HepG2 (cell line): ENCODE results near the gene SLC38A1. TPM values are rescaled to one million over a fixed set of nuclear protein-coding genes. Genes with fewer than 3 reads are reported as not detected.

Experiments
- ATAC-seq: fragments of 200-7000 bp; cut with Tn5 transposase; 3 replicates; pipeline ENCODE4 v1.9.1; 2020; ENCODE audit warnings: mild to moderate bottlenecking, moderate library complexity
- BruUV-seq: library from RNA; stranded (reverse); fragments of 400-500 nt; replicated peaks from 2 replicates; lab custom pipeline; 2021; lab: Mats Ljungman, UMichigan
- CTCF ChIA-PET: fragments of 300-600 bp; formaldehyde crosslinking; extraction: SDS; loops from one replicate; lab custom pipeline; 2021; ENCODE audit warnings: low total read pairs, inconsistent platforms, low intra/inter-chr PET ratio; lab: Yijun Ruan, JAX
- POLR2A ChIA-PET: fragments of 350-600 bp; sonication (Branson Sonifier 250); formaldehyde crosslinking; loops from one replicate; lab custom pipeline; 2020; ENCODE audit warnings: antibody characterized with exemption, inconsistent platforms; lab: Yijun Ruan, JAX
- DNase-seq: peaks from one replicate; pipeline ENCODE4 v3.0.0-alpha.2; 2015; ENCODE audit warnings: low spot score
- FAIRE-seq: peaks from 3 replicates; lab custom pipeline; 2011; peaks lifted over from hg19 to GRCh38; lab: Jason Lieb, UNC
- H2AFZ ChIP-seq: one replicate; pipeline ENCODE4 v1.6.1; 2011; ENCODE audit warnings: low read length, inconsistent platforms
- H3K27ac ChIP-seq: fragments of 300-600 bp; 3 replicates; pipeline ENCODE4 v1.8.0; 2011; ENCODE audit warnings: mixed run types, mild to moderate bottlenecking, mixed read lengths, low read length, inconsistent platforms; ENCODE audit not compliant: insufficient read depth; ENCODE audit errors: extremely low read length
- H3K27me3 ChIP-seq, 2 experiments: fragments of 200-600 bp in 1 of 2; 2 replicates in 1 of 2; 3 replicates in 1 of 2; pipeline versions ENCODE4 v1.6.0 to v1.8.0; 2011; ENCODE audit warnings: low read length in 2 of 2, mild to moderate bottlenecking in 2 of 2, moderate library complexity in 2 of 2, inconsistent platforms in 1 of 2; ENCODE audit not compliant: insufficient read depth in 2 of 2, control insufficient read depth in 1 of 2
- H3K36me3 ChIP-seq, 2 experiments: fragments of 200-600 bp in 1 of 2; replicated peaks in 1 of 2; 2 replicates in 1 of 2; 3 replicates in 1 of 2; pipeline versions ENCODE4 v1.5.1 to v1.8.0; 2011; ENCODE audit warnings: low read length in 2 of 2, inconsistent platforms in 1 of 2; ENCODE audit not compliant: insufficient read depth in 2 of 2, control insufficient read depth in 1 of 2
- H3K4me1 ChIP-seq: 2 replicates; pipeline ENCODE4 v1.5.1; 2012; ENCODE audit warnings: low read length, inconsistent platforms; ENCODE audit not compliant: insufficient read depth
- H3K4me2 ChIP-seq: 2 replicates; pipeline ENCODE4 v1.6.0; 2011; ENCODE audit warnings: low read depth, low read length, inconsistent platforms
- H3K4me3 ChIP-seq, 3 experiments: fragments of 200-600 bp in 1 of 3; sonication (generic), shearing (Covaris generic) in 1 of 3; replicated peaks in 1 of 3; 2 replicates each; pipeline ENCODE4 v1.5.1; 2011 to 2016; ENCODE audit warnings: low read length in 3 of 3, inconsistent platforms in 2 of 3, low read depth in 2 of 3, mild to moderate bottlenecking in 2 of 3, control low read depth in 1 of 3, mixed read lengths in 1 of 3; ENCODE audit not compliant: insufficient read depth in 1 of 3
- H3K79me2 ChIP-seq: one replicate; pipeline ENCODE4 v1.6.1; 2011; ENCODE audit warnings: low read length, inconsistent platforms; ENCODE audit not compliant: insufficient read depth
- H3K9ac ChIP-seq: 2 replicates; pipeline ENCODE4 v1.6.0; 2011; ENCODE audit warnings: mild to moderate bottlenecking, low read depth, low read length, inconsistent platforms; ENCODE audit not compliant: insufficient read depth
- H3K9me3 ChIP-seq: 2 replicates; pipeline ENCODE4 v1.5.1; 2012; ENCODE audit warnings: mild to moderate bottlenecking, low read length
- H4K20me1 ChIP-seq: 2 replicates; pipeline ENCODE4 v1.6.0; 2011; ENCODE audit warnings: inconsistent platforms, mild to moderate bottlenecking, low read length, moderate library complexity; ENCODE audit not compliant: insufficient read depth
- ASH2L ChIP-seq: fragments of 300-600, 200-600 bp; sonication (generic); IDR thresholded peaks from 2 replicates; pipeline ENCODE4 v1.7.0; 2017; ENCODE audit warnings: low read depth, mild to moderate bottlenecking, moderate library complexity, mixed read lengths, low read length; ENCODE audit not compliant: insufficient read length
- ATRX ChIP-seq: sonication (generic); formaldehyde crosslinking; IDR thresholded peaks from 2 replicates; pipeline ENCODE4 v1.4.0; 2020; ENCODE audit warnings: missing genetic modification reagents, borderline replicate concordance
- CENPT ChIP-seq: sonication (generic); formaldehyde crosslinking; IDR thresholded peaks from 2 replicates; pipeline ENCODE4 v1.8.0; 2022; ENCODE audit warnings: low read depth, mild to moderate bottlenecking, moderate library complexity, missing genetic modification reagents
- KDM2A ChIP-seq: sonication (generic); formaldehyde crosslinking; IDR thresholded peaks from 2 replicates; pipeline ENCODE4 v1.4.0; 2020; ENCODE audit warnings: low read depth, missing genetic modification reagents, borderline replicate concordance
- POLR2G ChIP-seq: fragments of 200-400 bp; formaldehyde crosslinking; IDR thresholded peaks from 2 replicates; pipeline ENCODE4 v1.6.1; 2018; ENCODE audit warnings: mild to moderate bottlenecking, low read depth, low read length, moderate library complexity
- SIN3B ChIP-seq: fragments of 150-350 bp; IDR thresholded peaks from 2 replicates; pipeline ENCODE4 v1.6.1; 2014; ENCODE audit warnings: low read length
- TEAD3 ChIP-seq: optimal IDR thresholded peaks from 2 replicates; pipeline ENCODE3; 2016; ENCODE audit warnings: borderline replicate concordance
- TFDP1 ChIP-seq: IDR thresholded peaks from 2 replicates; pipeline ENCODE4 v1.6.1; 2016; ENCODE audit warnings: missing compliant biosample characterization, missing genetic modification reagents, borderline replicate concordance
- XRCC5 ChIP-seq: fragments of 200-400 bp; formaldehyde crosslinking; optimal IDR thresholded peaks from 2 replicates; pipeline ENCODE3; 2017; ENCODE audit warnings: mild to moderate bottlenecking, low read length
- ZFP62 ChIP-seq: sonication (generic); formaldehyde crosslinking; IDR thresholded peaks from 2 replicates; pipeline ENCODE4 v1.4.0; 2020; ENCODE audit warnings: missing genetic modification reagents
- ZNF343 ChIP-seq: sonication (generic); formaldehyde crosslinking; IDR thresholded peaks from 2 replicates; pipeline ENCODE4 v1.4.0; 2020; ENCODE audit warnings: mild to moderate bottlenecking, missing genetic modification reagents
- ZNF687 ChIP-seq: sonication (generic); formaldehyde crosslinking; IDR thresholded peaks from 2 replicates; pipeline ENCODE4 v1.5.1; 2020; ENCODE audit warnings: mild to moderate bottlenecking, missing genetic modification reagents, moderate library complexity
- ZNF790 ChIP-seq: sonication (generic); formaldehyde crosslinking; IDR thresholded peaks from 2 replicates; pipeline ENCODE4 v1.8.0; 2022; ENCODE audit warnings: missing genetic modification reagents, mild to moderate bottlenecking, borderline replicate concordance
- WGBS: methylation state at CpG from one replicate; pipeline ENCODE4 v1.1.6; 2017; ENCODE audit warnings: low lambda C conversion rate; 5-methylcytosine and 5-hydroxymethylcytosine counted together
- in situ Hi-C: cut with HindIII; loops from 2 replicates; pipeline ENCODE4 v1.10.0; 2017; ENCODE audit warnings: low pct_unique_long_range_greater_than_20kb; ENCODE audit not compliant: extremely low pct_ligation_motif_present
- intact Hi-C: fragments of 100-400 bp; cut with micrococcal nuclease; formaldehyde crosslinking; loops from one replicate; pipeline ENCODE4 v1.10.0; 2022; ENCODE audit not compliant: unreplicated experiment
- polyA plus RNA-seq, 8 experiments: library from polyadenylated mRNA; depleted of rRNA in 3 of 8; stranded (reverse) in 7 of 8; unstranded in 1 of 8; fragments of >200 nt; fragmentation: Illumina TruSeq in 4 of 8; extraction: Trizol in 4 of 8; gene quantifications; 2 replicates each; pipeline versions ENCODE4 v1.2.1 to v1.2.3, GENCODE V29; 2011 to 2016; ENCODE audit warnings: low read depth in 4 of 8, missing spikeins in 1 of 8, mixed read lengths in 1 of 8; ENCODE audit not compliant: insufficient read depth in 1 of 8
- total RNA-seq, 5 experiments: library from RNA; depleted of rRNA; stranded (reverse); fragments of >200 nt; fragmentation: Illumina TruSeq; extraction: Trizol; gene quantifications; 2 replicates each; pipeline ENCODE4 v1.2.3, GENCODE V29; 2016; ENCODE audit warnings: low read depth in 1 of 5
- TF ChIP-seq, protein P1 (sequence below): sonication (generic); formaldehyde crosslinking; IDR thresholded peaks from 2 replicates; pipeline ENCODE4 v1.4.0; 2020; ENCODE audit warnings: missing genetic modification reagents

The SLC38A1 gene
- total and polyA plus RNA-seq, 2 of the 13 experiments (the other 11 are each of a cell fraction or from before 2014, with no cell fraction given), result 47.0 to 50.6 TPM

DNA sequence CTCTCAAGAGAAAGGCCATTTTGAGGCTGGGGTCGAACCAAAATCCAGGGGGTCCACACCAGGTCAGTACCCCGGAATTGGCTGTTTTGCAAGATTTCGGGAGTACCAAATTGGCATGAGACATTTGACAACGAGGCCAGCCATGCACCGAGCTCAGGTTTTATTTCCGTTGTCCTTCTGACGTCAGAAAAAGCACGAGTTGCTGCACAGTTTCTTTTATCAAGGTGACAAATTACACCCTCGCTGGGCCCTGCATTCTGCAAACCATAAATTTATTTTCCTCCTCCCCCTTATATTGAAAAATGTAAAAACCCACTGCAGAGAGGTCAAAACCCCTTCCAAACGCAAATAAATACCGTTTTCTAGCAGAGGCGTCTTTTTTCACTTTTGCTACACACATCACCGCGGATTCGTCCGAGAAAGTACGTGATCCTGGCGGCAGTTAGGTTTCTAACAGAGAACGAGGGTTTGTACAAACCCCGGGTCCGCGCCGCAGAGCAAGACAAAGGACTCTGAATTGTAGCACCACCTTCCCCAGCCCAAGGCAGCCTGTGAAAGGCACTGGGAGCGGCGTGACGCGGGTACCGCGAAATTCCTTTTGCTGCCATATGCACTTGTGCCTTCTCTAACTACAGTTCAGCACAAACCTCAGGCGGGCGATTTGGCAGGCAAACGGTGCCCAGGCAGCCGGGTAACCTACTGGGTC lies 1.8 kb downstream of the SLC38A1 start:
- Histone ChIP-seq H4K20me1 (peaks cover 34% of the 10 kb centered on the region), H3K9me3 (no peaks in the 10 kb centered on the region), H3K27ac (peak overlapping the region; percentile 67), H3K79me2 (peaks cover 67% of the 10 kb centered on the region), H2AFZ (no peak overlapping the region), H3K36me3 (no peaks in the 10 kb centered on the region), H3K4me2 (peak overlapping the region; percentile 94), H3K4me1 (peaks cover 71% of the 10 kb centered on the region), H3K4me3 (peak overlapping the region; percentile 85 to 91 (median 90)), H3K9ac (peak overlapping the region; percentile 85), H3K27me3 (no peaks in the 10 kb centered on the region; a peak in 1 of 5 replicates)
- in situ Hi-C loops, result no loop called here
- ChIA-PET POLR2A (interaction anchor here (0.7 kb wide), 1 partner anchor 87 kb away, joined by 3 read pairs; no protein-coding TSS in a partner anchor), CTCF (no interaction called here)
- peak; percentile 60 for ATAC-seq
- intact Hi-C loops, result loop anchor here (10.0 kb wide), 1 partner anchor 272 kb away; the partner anchor contains the start of gene SCAF11
- BruUV-seq, result no TSS peak
- WGBS, result 2% methylated on average over 26 of the region's 33 CpGs
- DNase-seq, result peak; percentile 56
- no peak for FAIRE-seq
- TF ChIP-seq ASH2L, result peak; percentile 17
- TF ChIP-seq ZFP62 (CRISPR knock-in tag), result no peak
- TF ChIP-seq SIN3B, result peak; percentile 75
- TF ChIP-seq ZNF687 (CRISPR knock-in tag), result peak; percentile 61
- TF ChIP-seq ZNF343 (CRISPR knock-in tag), result 0 out of 2 replicates have a peak, but pooled peaks have one; percentile 32
- TF ChIP-seq POLR2G, result peak; percentile 59; the same call in 1 of the 2 replicates
- peak; percentile 31; the same call in 1 of the 2 replicates for TF ChIP-seq KDM2A (CRISPR knock-in tag)
- no peak for TF ChIP-seq ATRX (CRISPR knock-in tag)
- 0 out of 2 replicates have a peak, but pooled peaks have one; percentile 24 for TF ChIP-seq ZNF790 (CRISPR knock-in tag)
- TF ChIP-seq, protein P1, sequence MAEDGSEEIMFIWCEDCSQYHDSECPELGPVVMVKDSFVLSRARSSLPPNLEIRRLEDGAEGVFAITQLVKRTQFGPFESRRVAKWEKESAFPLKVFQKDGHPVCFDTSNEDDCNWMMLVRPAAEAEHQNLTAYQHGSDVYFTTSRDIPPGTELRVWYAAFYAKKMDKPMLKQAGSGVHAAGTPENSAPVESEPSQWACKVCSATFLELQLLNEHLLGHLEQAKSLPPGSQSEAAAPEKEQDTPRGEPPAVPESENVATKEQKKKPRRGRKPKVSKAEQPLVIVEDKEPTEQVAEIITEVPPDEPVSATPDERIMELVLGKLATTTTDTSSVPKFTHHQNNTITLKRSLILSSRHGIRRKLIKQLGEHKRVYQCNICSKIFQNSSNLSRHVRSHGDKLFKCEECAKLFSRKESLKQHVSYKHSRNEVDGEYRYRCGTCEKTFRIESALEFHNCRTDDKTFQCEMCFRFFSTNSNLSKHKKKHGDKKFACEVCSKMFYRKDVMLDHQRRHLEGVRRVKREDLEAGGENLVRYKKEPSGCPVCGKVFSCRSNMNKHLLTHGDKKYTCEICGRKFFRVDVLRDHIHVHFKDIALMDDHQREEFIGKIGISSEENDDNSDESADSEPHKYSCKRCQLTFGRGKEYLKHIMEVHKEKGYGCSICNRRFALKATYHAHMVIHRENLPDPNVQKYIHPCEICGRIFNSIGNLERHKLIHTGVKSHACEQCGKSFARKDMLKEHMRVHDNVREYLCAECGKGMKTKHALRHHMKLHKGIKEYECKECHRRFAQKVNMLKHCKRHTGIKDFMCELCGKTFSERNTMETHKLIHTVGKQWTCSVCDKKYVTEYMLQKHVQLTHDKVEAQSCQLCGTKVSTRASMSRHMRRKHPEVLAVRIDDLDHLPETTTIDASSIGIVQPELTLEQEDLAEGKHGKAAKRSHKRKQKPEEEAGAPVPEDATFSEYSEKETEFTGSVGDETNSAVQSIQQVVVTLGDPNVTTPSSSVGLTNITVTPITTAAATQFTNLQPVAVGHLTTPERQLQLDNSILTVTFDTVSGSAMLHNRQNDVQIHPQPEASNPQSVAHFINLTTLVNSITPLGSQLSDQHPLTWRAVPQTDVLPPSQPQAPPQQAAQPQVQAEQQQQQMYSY (CRISPR knock-in tag), result no peak
- TF ChIP-seq TEAD3, result peak; percentile 8
- peak; percentile 6 for TF ChIP-seq XRCC5
- TF ChIP-seq CENPT (CRISPR knock-in tag), result no peak
- TF ChIP-seq TFDP1 (CRISPR knock-in tag), result peak; percentile 74; the same call in 1 of the 2 replicates
